K562 (cell line): ENCODE data around the gene FTH1. TPM values are rescaled to one million over a fixed set of nuclear protein-coding genes. Genes with fewer than 3 reads are reported as not detected.
A peak's percentile ranks its signal among the peaks of the same experiment; 100 is the strongest.

Experiments used
- FOS ChIP-seq: IDR thresholded peaks from 3 replicates; pipeline ENCODE4 v1.6.1; 2011; ENCODE audit not compliant: insufficient read length; ENCODE audit errors: extremely low read depth
- SAFB ChIP-seq: fragments of 200-400 bp; formaldehyde crosslinking; IDR thresholded peaks from 2 replicates; pipeline ENCODE4 v1.6.1; 2017; ENCODE audit warnings: low read depth, low read length, borderline replicate concordance
- SMARCC2 ChIP-seq: fragments of 450-650 bp; IDR thresholded peaks from 2 replicates; pipeline ENCODE4 v1.6.1; 2017; ENCODE audit warnings: antibody characterized with exemption, moderate library complexity, mild to moderate bottlenecking, low read depth
- SRF ChIP-seq, 2 experiments: fragments of 250-450, 450-650 bp in 1 of 2; sonication (Bioruptor Pico) in 1 of 2; sonication (generic) in 1 of 2; formaldehyde crosslinking; IDR thresholded peaks; 2 replicates each; pipeline versions ENCODE4 v1.5.0 to v1.5.1; 2020 to 2022; ENCODE audit warnings: mild to moderate bottlenecking in 1 of 2, missing genetic modification reagents in 1 of 2
- polyA plus RNA-seq, 8 experiments: library from polyadenylated mRNA; depleted of rRNA in 4 of 8; stranded (reverse) in 5 of 8; unstranded in 3 of 8; fragments of >200 nt; fragmentation: Nextera tagmentation in 2 of 8; fragmentation: Illumina TruSeq in 1 of 8; extraction: Ambion mirVana in 2 of 8; extraction: Trizol in 1 of 8; gene quantifications; 2 replicates each; pipeline versions ENCODE4 v1.2.1 to v1.2.3, GENCODE V29; 2011 to 2014; ENCODE audit warnings: inconsistent platforms in 1 of 8, missing spikeins in 1 of 8
- total RNA-seq, 7 experiments: library from RNA; depleted of rRNA in 6 of 7; stranded (reverse); fragments of >200 nt in 6 of 7; fragmentation: Illumina TruSeq in 2 of 7; extraction: Trizol in 2 of 7; gene quantifications; 2 replicates each; pipeline versions ENCODE4 v1.2.1 to v1.2.3, GENCODE V29; 2011 to 2021; ENCODE audit warnings: low replicate concordance in 1 of 7
- TF ChIP-seq, protein P1 (sequence below): fragments of 450-650 bp; formaldehyde crosslinking; IDR thresholded peaks from 2 replicates; pipeline ENCODE4 v1.4.0; 2022; ENCODE audit warnings: missing genetic modification characterization
- TF ChIP-seq, protein P2 (sequence below): fragments of 200-800 bp; sonication (Bioruptor generic); IDR thresholded peaks from 2 replicates; pipeline ENCODE4 v1.6.1; 2016; ENCODE audit warnings: missing genetic modification characterization, missing compliant biosample characterization
- TF ChIP-seq, protein P3 (sequence below), 2 experiments: fragments of 450-650 bp in 1 of 2; sonication (generic) in 1 of 2; formaldehyde crosslinking in 1 of 2; IDR thresholded peaks; 2 replicates each; pipeline versions ENCODE4 v1.7.1 to v1.9.0; 2016 to 2022; ENCODE audit warnings: inconsistent platforms in 1 of 2, mild to moderate bottlenecking in 1 of 2, missing genetic modification reagents in 1 of 2
- TF ChIP-seq, protein P4 (sequence below): fragments of 450-650 bp; formaldehyde crosslinking; IDR thresholded peaks from 2 replicates; pipeline ENCODE4 v1.4.0; 2020; ENCODE audit warnings: mild to moderate bottlenecking

The FTH1 gene
- total and polyA plus RNA-seq, 9 of the 15 experiments (the other 6 are each of a cell fraction or from before 2014, with no cell fraction given): 370 to 3,146 (median 802) TPM

DNA sequence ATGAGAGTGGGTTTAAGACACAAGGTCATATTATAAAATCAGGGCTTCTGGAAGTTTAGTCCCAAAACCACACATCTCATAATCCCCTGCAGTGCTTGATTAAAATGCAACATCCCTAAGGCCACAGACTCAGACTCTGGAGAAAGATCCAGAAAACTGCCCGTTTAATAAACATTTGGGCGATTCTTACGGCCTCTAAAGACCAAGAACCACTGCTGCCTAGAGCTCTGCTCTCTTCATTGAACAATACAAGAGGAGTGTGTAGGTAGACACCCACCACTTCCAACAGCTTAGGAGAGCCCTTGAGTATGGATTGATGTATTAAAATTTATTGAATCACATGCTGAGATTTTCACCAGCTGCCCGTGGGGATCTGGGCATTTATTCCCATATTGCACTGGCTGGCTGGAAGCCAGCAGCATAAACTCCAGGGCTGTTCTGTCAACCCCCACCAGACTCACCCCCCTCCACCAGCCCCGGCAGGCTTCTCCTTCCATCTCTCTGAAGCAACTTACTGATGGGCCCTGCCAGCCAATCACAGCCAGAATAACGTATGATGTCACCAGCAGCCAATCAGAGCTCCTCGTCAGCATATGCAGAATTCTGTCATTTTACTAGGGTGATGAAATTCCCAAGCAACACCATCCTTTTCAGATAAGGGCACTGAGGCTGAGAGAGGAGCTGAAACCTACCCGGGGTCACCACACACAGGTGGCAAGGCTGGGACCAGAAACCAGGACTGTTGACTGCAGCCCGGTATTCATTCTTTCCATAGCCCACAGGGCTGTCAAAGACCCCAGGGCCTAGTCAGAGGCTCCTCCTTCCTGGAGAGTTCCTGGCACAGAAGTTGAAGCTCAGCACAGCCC lies 18.0 kb downstream of the FTH1 start (continued):
- TF ChIP-seq, protein P1, sequence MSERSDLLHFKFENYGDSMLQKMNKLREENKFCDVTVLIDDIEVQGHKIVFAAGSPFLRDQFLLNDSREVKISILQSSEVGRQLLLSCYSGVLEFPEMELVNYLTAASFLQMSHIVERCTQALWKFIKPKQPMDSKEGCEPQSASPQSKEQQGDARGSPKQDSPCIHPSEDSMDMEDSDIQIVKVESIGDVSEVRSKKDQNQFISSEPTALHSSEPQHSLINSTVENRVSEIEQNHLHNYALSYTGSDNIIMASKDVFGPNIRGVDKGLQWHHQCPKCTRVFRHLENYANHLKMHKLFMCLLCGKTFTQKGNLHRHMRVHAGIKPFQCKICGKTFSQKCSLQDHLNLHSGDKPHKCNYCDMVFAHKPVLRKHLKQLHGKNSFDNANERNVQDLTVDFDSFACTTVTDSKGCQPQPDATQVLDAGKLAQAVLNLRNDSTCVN (CRISPR knock-in tag): no peak
- TF ChIP-seq, protein P2, sequence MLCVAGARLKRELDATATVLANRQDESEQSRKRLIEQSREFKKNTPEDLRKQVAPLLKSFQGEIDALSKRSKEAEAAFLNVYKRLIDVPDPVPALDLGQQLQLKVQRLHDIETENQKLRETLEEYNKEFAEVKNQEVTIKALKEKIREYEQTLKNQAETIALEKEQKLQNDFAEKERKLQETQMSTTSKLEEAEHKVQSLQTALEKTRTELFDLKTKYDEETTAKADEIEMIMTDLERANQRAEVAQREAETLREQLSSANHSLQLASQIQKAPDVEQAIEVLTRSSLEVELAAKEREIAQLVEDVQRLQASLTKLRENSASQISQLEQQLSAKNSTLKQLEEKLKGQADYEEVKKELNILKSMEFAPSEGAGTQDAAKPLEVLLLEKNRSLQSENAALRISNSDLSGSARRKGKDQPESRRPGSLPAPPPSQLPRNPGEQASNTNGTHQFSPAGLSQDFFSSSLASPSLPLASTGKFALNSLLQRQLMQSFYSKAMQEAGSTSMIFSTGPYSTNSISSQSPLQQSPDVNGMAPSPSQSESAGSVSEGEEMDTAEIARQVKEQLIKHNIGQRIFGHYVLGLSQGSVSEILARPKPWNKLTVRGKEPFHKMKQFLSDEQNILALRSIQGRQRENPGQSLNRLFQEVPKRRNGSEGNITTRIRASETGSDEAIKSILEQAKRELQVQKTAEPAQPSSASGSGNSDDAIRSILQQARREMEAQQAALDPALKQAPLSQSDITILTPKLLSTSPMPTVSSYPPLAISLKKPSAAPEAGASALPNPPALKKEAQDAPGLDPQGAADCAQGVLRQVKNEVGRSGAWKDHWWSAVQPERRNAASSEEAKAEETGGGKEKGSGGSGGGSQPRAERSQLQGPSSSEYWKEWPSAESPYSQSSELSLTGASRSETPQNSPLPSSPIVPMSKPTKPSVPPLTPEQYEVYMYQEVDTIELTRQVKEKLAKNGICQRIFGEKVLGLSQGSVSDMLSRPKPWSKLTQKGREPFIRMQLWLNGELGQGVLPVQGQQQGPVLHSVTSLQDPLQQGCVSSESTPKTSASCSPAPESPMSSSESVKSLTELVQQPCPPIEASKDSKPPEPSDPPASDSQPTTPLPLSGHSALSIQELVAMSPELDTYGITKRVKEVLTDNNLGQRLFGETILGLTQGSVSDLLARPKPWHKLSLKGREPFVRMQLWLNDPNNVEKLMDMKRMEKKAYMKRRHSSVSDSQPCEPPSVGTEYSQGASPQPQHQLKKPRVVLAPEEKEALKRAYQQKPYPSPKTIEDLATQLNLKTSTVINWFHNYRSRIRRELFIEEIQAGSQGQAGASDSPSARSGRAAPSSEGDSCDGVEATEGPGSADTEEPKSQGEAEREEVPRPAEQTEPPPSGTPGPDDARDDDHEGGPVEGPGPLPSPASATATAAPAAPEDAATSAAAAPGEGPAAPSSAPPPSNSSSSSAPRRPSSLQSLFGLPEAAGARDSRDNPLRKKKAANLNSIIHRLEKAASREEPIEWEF (CRISPR knock-in tag): no peak
- TF ChIP-seq SRF (CRISPR knock-in tag; IDR thresholded peaks at IDR 0.05): peak in 1 of 2 experiments; percentile 32; a peak in 1 of 4 replicates
- peak; percentile 66; the same call in 1 of the 2 replicates for TF ChIP-seq SMARCC2
- TF ChIP-seq SAFB: no peak
- peak; percentile 83 for TF ChIP-seq FOS
- TF ChIP-seq, protein P3, sequence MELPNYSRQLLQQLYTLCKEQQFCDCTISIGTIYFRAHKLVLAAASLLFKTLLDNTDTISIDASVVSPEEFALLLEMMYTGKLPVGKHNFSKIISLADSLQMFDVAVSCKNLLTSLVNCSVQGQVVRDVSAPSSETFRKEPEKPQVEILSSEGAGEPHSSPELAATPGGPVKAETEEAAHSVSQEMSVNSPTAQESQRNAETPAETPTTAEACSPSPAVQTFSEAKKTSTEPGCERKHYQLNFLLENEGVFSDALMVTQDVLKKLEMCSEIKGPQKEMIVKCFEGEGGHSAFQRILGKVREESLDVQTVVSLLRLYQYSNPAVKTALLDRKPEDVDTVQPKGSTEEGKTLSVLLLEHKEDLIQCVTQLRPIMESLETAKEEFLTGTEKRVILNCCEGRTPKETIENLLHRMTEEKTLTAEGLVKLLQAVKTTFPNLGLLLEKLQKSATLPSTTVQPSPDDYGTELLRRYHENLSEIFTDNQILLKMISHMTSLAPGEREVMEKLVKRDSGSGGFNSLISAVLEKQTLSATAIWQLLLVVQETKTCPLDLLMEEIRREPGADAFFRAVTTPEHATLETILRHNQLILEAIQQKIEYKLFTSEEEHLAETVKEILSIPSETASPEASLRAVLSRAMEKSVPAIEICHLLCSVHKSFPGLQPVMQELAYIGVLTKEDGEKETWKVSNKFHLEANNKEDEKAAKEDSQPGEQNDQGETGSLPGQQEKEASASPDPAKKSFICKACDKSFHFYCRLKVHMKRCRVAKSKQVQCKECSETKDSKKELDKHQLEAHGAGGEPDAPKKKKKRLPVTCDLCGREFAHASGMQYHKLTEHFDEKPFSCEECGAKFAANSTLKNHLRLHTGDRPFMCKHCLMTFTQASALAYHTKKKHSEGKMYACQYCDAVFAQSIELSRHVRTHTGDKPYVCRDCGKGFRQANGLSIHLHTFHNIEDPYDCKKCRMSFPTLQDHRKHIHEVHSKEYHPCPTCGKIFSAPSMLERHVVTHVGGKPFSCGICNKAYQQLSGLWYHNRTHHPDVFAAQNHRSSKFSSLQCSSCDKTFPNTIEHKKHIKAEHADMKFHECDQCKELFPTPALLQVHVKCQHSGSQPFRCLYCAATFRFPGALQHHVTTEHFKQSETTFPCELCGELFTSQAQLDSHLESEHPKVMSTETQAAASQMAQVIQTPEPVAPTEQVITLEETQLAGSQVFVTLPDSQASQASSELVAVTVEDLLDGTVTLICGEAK (IDR thresholded peaks at IDR 0.05): no peak
- TF ChIP-seq, protein P3 (CRISPR knock-in tag; IDR thresholded peaks at IDR 0.05): no peak
- TF ChIP-seq, protein P4, sequence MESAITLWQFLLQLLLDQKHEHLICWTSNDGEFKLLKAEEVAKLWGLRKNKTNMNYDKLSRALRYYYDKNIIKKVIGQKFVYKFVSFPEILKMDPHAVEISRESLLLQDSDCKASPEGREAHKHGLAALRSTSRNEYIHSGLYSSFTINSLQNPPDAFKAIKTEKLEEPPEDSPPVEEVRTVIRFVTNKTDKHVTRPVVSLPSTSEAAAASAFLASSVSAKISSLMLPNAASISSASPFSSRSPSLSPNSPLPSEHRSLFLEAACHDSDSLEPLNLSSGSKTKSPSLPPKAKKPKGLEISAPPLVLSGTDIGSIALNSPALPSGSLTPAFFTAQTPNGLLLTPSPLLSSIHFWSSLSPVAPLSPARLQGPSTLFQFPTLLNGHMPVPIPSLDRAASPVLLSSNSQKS (CRISPR knock-in tag): no peak
